Bronchial epithelial cell (primary cell): ENCODE results near the gene CCDC91. TPM values are rescaled to one million over a fixed set of nuclear protein-coding genes. Genes with fewer than 3 reads are reported as not detected.

Source experiments
- DNase-seq: peaks from one replicate; pipeline ENCODE4 v3.0.0-alpha.2; 2010; ENCODE audit warnings: low read depth
- FAIRE-seq: peaks from 2 replicates; lab custom pipeline; 2011; peaks lifted over from hg19 to GRCh38; lab: Jason Lieb, UNC
- H3K27me3 ChIP-seq: 2 replicates; pipeline ENCODE4 v1.5.1; 2011; ENCODE audit warnings: low read length; ENCODE audit not compliant: control insufficient read depth, insufficient read depth
- H3K36me3 ChIP-seq: 2 replicates; pipeline ENCODE4 v1.5.1; 2011; ENCODE audit warnings: low read length; ENCODE audit not compliant: control insufficient read depth, insufficient read depth
- H3K4me3 ChIP-seq: 2 replicates; pipeline ENCODE4 v1.5.1; 2011; ENCODE audit warnings: mild to moderate bottlenecking, low read depth, low read length, control low read depth
- CTCF ChIP-seq: IDR thresholded peaks from 2 replicates; pipeline ENCODE4 v1.5.1; 2011; ENCODE audit warnings: mild to moderate bottlenecking, moderate library complexity, low read length, control low read depth, inconsistent platforms; ENCODE audit not compliant: insufficient read depth, severe bottlenecking
- total RNA-seq: library from RNA; depleted of rRNA; stranded (reverse); fragments of >200 nt; gene quantifications from 2 replicates; pipeline ENCODE4 v1.2.1, GENCODE V29; 2014

Gene CCDC91
- total RNA-seq, 1 donor from 2014 or later = 26.3 TPM

DNA sequence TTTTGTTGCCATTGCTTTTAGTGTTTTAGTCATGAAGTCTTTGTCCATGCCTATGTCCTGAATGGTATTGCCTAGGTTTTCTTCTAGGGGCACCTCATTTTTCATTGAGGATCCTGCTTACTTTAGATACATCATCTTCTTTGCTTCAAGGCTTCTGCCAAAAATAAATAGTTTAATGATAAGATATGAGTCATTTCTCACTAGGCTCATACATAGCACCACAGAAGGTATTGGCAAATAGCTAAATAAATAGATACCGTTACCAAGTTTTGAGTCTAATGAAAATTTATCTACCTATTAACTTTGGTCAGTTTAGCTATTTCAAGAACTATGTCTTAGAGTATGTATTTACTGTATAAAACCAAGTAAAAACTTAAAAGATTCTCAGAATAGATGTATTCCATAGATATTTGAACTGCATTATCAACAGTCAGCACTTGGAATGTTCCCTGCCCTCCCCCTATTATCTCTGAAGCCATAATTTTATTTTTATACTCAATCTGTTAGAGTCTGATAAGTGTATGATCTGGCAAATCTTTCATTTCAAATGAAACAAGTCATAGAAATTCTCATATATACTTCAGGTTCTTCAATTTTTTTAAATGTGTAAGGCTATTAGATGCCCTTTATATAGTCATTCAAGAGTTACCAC is 310.2 kb downstream of the CCDC91 start:
- no peak for TF ChIP-seq CTCF
- no peaks in the 10 kb centered on the region for H3K27me3 ChIP-seq
- FAIRE-seq (no peak), DNase-seq (peak; percentile 63)
- no peaks in the 10 kb centered on the region for H3K36me3 ChIP-seq
- no peak overlapping the region for H3K4me3 ChIP-seq

DNA sequence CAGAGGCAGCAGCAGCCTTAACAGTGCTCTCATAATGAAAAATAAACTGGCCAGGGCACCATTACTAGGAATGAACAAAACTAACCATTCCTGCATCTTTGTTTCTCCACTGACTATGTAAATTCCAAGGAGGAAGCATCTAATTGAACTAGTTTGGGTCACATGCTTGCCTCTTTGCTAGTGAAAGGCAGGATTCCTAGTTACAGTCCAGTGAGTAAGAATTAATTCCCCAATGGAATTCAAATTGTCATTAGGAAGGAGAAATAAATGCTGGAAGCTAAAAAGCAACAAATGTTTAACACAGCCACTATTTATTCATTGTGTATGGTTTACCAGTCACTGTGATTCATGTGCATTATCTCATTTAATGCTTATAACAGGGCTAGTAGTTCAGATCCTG is 316.0 kb downstream of the CCDC91 start:
- DNase-seq = no peak
- Histone ChIP-seq H3K36me3 (no peaks in the 10 kb centered on the region), H3K27me3 (no peaks in the 10 kb centered on the region), H3K4me3 (no peak overlapping the region)
- no peak for TF ChIP-seq CTCF
- no peak for FAIRE-seq

DNA sequence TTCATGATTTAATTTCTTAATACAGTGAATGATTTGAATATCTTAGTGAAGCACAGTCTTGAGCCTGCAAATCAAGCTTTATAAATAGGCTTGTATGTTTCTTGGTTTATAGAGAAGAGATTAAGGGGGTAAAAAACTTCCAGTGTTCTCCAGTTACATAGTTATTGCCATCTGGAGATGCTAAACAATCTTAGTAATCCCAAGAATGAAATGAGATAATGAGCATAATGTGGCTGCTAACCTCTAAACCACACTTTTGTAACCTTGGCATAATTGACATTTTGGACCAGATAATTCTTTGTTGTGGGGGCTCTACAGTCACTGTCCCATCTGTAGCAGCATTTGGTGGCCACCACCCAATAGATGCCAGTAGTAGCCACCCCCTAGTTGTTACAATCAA is 316.8 kb downstream of the CCDC91 start:
- H3K27me3 ChIP-seq = no peaks in the 10 kb centered on the region
- no peak for TF ChIP-seq CTCF
- H3K36me3 ChIP-seq = no peaks in the 10 kb centered on the region
- FAIRE-seq (no peak), DNase-seq (no peak)
- H3K4me3 ChIP-seq = no peak overlapping the region

GRCh38 chr12:28507867-28508266 is 317.6 kb downstream of the CCDC91 start:
- FAIRE-seq (peak; percentile 90), DNase-seq (no peak)
- H3K36me3 ChIP-seq = no peaks in the 10 kb centered on the region
- no peak overlapping the region for H3K4me3 ChIP-seq
- no peaks in the 10 kb centered on the region for H3K27me3 ChIP-seq
- TF ChIP-seq CTCF = no peak

DNA sequence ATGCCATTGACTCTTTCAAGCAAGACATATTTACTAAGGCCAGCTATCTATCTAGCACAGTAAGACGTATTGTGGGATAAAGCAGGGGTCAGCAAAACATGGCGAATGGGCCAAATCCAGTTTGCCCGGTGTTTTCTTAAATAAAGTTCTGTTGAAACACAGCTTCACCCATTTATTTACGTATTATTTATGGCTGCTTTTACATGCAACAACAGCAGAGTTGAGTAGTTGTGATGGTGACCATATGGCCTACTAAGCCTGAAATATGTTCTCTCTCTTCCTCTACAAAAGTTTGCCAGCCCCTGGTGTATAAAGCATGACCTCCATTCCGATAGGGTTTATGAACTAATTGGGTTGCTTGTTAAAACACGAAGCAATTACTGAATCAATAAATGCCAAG is 322.1 kb downstream of the CCDC91 start:
- no peak for FAIRE-seq
- TF ChIP-seq CTCF = no peak
- no peaks in the 10 kb centered on the region for H3K36me3 ChIP-seq
- no peaks in the 10 kb centered on the region for H3K27me3 ChIP-seq
- H3K4me3 ChIP-seq = no peak overlapping the region
- DNase-seq = no peak

- TF ChIP-seq CTCF = no peak
- Histone ChIP-seq H3K36me3 (no peaks in the 10 kb centered on the region), H3K27me3 (no peaks in the 10 kb centered on the region), H3K4me3 (no peak overlapping the region)
- no peak for FAIRE-seq
- DNase-seq = no peak
Observed at GRCh38 chr12:28512876-28513275, 322.6 kb downstream of the CCDC91 start.
